ENCODE data around the gene XRCC3. TPM values are rescaled to one million over a fixed set of nuclear protein-coding genes. Genes with fewer than 3 reads are reported as not detected.
A peak's percentile ranks its signal among the peaks of the same experiment; 100 is the strongest.

Gene XRCC3
- total and polyA plus RNA-seq, 10 of the 15 experiments (the other 5 are each of a cell fraction or from before 2014, with no cell fraction given), result 0.37 to 52.0 (median 26.8) TPM

DNA sequence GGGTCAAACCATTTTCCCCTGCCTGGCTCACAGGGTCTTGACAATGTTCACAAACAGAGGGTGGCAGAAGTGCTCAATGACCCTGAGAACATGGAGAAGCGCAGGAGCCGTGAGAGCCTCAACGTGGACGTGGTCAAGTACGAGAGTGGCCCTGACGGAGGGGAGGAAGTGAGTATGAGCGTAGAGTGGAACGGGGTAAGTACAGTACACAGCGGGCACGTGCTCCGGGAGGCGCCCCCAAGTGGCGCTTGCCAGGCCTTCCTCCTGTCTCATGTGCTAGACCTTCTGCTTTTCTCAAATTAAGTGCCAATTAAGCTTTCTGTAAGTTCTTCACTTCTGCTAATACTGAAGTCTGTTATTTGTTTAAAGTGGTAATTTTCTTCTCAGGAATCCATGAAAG, 35.9 kb downstream of the XRCC3 start (continued):
- no peak for TF ChIP-seq KLF5 (IDR thresholded peaks at IDR 0.05; ENCODE audit: partially characterized antibody)
- no peak for TF ChIP-seq CEBPB (IDR thresholded peaks at IDR 0.05; ENCODE audit: borderline replicate concordance in 1 of 2, low read depth in 2 of 2, low read length in 2 of 2)
- no peak for TF ChIP-seq RBBP5 (conservative IDR thresholded peaks at IDR 0.05)
- no peak for TF ChIP-seq NR2C2 (IDR thresholded peaks at IDR 0.05; ENCODE audit: borderline replicate concordance, control insufficient read depth, insufficient read length, low read depth)
- TF ChIP-seq, protein P1, sequence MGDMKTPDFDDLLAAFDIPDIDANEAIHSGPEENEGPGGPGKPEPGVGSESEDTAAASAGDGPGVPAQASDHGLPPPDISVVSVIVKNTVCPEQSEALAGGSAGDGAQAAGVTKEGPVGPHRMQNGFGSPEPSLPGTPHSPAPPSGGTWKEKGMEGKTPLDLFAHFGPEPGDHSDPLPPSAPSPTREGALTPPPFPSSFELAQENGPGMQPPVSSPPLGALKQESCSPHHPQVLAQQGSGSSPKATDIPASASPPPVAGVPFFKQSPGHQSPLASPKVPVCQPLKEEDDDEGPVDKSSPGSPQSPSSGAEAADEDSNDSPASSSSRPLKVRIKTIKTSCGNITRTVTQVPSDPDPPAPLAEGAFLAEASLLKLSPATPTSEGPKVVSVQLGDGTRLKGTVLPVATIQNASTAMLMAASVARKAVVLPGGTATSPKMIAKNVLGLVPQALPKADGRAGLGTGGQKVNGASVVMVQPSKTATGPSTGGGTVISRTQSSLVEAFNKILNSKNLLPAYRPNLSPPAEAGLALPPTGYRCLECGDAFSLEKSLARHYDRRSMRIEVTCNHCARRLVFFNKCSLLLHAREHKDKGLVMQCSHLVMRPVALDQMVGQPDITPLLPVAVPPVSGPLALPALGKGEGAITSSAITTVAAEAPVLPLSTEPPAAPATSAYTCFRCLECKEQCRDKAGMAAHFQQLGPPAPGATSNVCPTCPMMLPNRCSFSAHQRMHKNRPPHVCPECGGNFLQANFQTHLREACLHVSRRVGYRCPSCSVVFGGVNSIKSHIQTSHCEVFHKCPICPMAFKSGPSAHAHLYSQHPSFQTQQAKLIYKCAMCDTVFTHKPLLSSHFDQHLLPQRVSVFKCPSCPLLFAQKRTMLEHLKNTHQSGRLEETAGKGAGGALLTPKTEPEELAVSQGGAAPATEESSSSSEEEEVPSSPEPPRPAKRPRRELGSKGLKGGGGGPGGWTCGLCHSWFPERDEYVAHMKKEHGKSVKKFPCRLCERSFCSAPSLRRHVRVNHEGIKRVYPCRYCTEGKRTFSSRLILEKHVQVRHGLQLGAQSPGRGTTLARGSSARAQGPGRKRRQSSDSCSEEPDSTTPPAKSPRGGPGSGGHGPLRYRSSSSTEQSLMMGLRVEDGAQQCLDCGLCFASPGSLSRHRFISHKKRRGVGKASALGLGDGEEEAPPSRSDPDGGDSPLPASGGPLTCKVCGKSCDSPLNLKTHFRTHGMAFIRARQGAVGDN (IDR thresholded peaks at IDR 0.05), result peak; percentile 59
- TF ChIP-seq SMAD5 (IDR thresholded peaks at IDR 0.05; ENCODE audit: low read depth), result no peak
- TF ChIP-seq, protein P2, sequence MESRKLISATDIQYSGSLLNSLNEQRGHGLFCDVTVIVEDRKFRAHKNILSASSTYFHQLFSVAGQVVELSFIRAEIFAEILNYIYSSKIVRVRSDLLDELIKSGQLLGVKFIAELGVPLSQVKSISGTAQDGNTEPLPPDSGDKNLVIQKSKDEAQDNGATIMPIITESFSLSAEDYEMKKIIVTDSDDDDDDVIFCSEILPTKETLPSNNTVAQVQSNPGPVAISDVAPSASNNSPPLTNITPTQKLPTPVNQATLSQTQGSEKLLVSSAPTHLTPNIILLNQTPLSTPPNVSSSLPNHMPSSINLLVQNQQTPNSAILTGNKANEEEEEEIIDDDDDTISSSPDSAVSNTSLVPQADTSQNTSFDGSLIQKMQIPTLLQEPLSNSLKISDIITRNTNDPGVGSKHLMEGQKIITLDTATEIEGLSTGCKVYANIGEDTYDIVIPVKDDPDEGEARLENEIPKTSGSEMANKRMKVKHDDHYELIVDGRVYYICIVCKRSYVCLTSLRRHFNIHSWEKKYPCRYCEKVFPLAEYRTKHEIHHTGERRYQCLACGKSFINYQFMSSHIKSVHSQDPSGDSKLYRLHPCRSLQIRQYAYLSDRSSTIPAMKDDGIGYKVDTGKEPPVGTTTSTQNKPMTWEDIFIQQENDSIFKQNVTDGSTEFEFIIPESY (IDR thresholded peaks at IDR 0.05), result no peak
- peak; percentile 42; the same call in 1 of the 2 replicates for TF ChIP-seq RAD21 (IDR thresholded peaks at IDR 0.05; ENCODE audit: insufficient read depth, low read depth, low read length)
- TF ChIP-seq TCF3 (IDR thresholded peaks at IDR 0.05; ENCODE audit: borderline replicate concordance, insufficient read depth, low read depth, low read length), result no peak
- no peak for TF ChIP-seq FOXM1 (IDR thresholded peaks at IDR 0.05; ENCODE audit: low read depth, low read length)
- TF ChIP-seq CBX3 (IDR thresholded peaks at IDR 0.05; ENCODE audit: borderline replicate concordance, low read depth), result no peak
- no peak for TF ChIP-seq MXI1 (IDR thresholded peaks at IDR 0.05; ENCODE audit: low read depth, low read length)
- no peak for TF ChIP-seq KDM1A (IDR thresholded peaks at IDR 0.05; ENCODE audit: borderline replicate concordance)
